T-helper 2 cell treated with Interferon-gamma antibody and Interleukin-4, amounts not matched to agents 100 ng/mL and 5 ng/mL, for 36 hours (primary cell): Measurements from ENCODE around the gene C5orf52. TPM values are rescaled to one million over a fixed set of nuclear protein-coding genes. Genes with fewer than 3 reads are reported as not detected.

ENCODE experiments used
- intact Hi-C: fragments of 100-400 bp; cut with micrococcal nuclease; formaldehyde crosslinking; loops from one replicate; pipeline ENCODE4 v1.15.1; 2023
- total RNA-seq: library from RNA; stranded (reverse); gene quantifications from 2 replicates; pipeline ENCODE4 v1.2.3, GENCODE V29; 2022

C5orf52 gene
- not detected in 2 replicates for total RNA-seq

GRCh38 chr5:157670662-157671591 lies at the start of gene C5orf52:
C5orf52 (plus strand) TSS chr5:157671533; CDS start chr5:157671615, 82 bp downstream.
- intact Hi-C loops: loop anchor here (2.0 to 5.0 kb wide), 3 partner anchors 46 to 126 kb away; no protein-coding TSS in a partner anchor

- intact Hi-C loops: no loop called here
Observed at GRCh38 chr5:157624144-157624543, 47.2 kb upstream of the C5orf52 start.

- intact Hi-C loops: no loop called here
Observed at GRCh38 chr5:157626831-157627230, 44.5 kb upstream of the C5orf52 start.

GRCh38 chr5:157630341-157630740 lies 41.0 kb upstream of the C5orf52 start:
- intact Hi-C loops: no loop called here

- intact Hi-C loops: no loop called here
Observed at GRCh38 chr5:157640406-157641066, 30.8 kb upstream of the C5orf52 start.

GRCh38 chr5:157648275-157648990 lies 22.9 kb upstream of the C5orf52 start:
- intact Hi-C loops: no loop called here

GRCh38 chr5:157649101-157649500 lies 22.2 kb upstream of the C5orf52 start:
- intact Hi-C loops: no loop called here

- intact Hi-C loops: loop anchor here (2.0 to 5.0 kb wide), 2 partner anchors 48 to 66 kb away; no protein-coding TSS in a partner anchor
Observed at GRCh38 chr5:157650991-157651611, 20.2 kb upstream of the C5orf52 start.

- intact Hi-C loops: loop anchor here (2.0 to 5.0 kb wide), 2 partner anchors 49 to 66 kb away; no protein-coding TSS in a partner anchor
Observed at GRCh38 chr5:157651623-157652376, 19.5 kb upstream of the C5orf52 start.

GRCh38 chr5:157652377-157652692 lies 19.0 kb upstream of the C5orf52 start, which contains the start of gene SOX30:
SOX30 (minus strand) TSS chr5:157652438; CDS start chr5:157652078, 360 bp downstream.
- intact Hi-C loops: loop anchor here (5.0 kb wide), 1 partner anchor 65 kb away; no protein-coding TSS in a partner anchor

GRCh38 chr5:157657516-157657915 lies 13.8 kb upstream of the C5orf52 start:
- intact Hi-C loops: no loop called here

GRCh38 chr5:157658893-157659292 lies 12.4 kb upstream of the C5orf52 start:
- intact Hi-C loops: no loop called here

GRCh38 chr5:157659868-157660660 lies 11.3 kb upstream of the C5orf52 start:
- intact Hi-C loops: no loop called here

GRCh38 chr5:157665467-157666070 lies 5.8 kb upstream of the C5orf52 start:
- intact Hi-C loops: no loop called here

- intact Hi-C loops: no loop called here
Observed at GRCh38 chr5:157668356-157668755, 3.0 kb upstream of the C5orf52 start.

- intact Hi-C loops: loop anchor here (1.0 to 5.0 kb wide), 5 partner anchors 47 to 237 kb away; partner anchors contain the start of gene LSM11
Observed at GRCh38 chr5:157669701-157670097, 1.6 kb upstream of the C5orf52 start.

- intact Hi-C loops: loop anchor here (2.0 to 5.0 kb wide), 3 partner anchors 45 to 127 kb away; no protein-coding TSS in a partner anchor
Observed at GRCh38 chr5:157671592-157672330, 428 bp downstream of the C5orf52 start.

- intact Hi-C loops: loop anchor here (5.0 kb wide), 1 partner anchor 101 kb away; no protein-coding TSS in a partner anchor
Observed at GRCh38 chr5:157672976-157673375, 1.6 kb downstream of the C5orf52 start.
